Measurements from ENCODE around the gene ECI1.

DNA sequence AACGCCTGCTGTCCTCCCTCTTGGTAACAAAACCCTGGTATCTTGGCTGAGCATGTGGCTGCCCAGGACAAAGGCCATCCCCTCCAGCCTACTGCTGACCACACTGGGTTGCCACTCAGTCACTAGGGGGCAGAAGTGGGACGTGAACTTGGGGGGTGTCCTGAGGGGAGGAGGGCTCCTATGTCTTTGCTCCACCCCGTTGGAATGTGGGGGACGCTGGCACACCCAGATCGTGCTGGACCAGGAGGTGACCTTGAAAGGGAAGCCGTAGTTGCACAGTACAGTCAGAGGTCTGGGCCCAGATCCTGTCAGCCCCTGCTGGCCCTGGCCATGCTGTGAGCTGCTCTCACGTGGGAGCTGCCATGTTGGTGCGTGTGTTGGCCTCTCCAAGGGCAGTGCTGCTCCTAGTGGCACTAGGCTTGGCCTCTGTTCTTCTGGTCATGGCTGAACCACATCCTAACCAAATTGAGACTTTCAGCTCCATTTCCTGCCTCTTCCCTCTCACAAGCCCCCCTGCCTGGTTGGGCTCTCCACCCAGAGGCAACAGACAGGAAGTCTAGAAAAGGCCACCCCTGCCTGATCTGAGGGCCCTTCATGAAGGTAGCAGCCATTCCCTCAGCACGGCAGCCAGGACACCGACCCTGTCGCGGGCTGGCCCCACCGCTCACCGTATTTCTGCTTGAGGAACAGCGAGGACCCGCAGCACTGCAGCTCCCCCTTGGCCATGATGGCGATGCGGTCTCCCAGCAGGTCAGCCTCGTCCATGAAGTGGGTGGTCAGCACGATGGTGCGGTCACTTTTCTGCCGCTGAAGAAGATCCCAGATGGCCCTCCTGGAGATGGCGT is 45.5 kb upstream of the ECI1 start:
- TF ChIP-seq, protein P1, sequence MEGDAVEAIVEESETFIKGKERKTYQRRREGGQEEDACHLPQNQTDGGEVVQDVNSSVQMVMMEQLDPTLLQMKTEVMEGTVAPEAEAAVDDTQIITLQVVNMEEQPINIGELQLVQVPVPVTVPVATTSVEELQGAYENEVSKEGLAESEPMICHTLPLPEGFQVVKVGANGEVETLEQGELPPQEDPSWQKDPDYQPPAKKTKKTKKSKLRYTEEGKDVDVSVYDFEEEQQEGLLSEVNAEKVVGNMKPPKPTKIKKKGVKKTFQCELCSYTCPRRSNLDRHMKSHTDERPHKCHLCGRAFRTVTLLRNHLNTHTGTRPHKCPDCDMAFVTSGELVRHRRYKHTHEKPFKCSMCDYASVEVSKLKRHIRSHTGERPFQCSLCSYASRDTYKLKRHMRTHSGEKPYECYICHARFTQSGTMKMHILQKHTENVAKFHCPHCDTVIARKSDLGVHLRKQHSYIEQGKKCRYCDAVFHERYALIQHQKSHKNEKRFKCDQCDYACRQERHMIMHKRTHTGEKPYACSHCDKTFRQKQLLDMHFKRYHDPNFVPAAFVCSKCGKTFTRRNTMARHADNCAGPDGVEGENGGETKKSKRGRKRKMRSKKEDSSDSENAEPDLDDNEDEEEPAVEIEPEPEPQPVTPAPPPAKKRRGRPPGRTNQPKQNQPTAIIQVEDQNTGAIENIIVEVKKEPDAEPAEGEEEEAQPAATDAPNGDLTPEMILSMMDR (conservative IDR thresholded peaks at IDR 0.05; ENCODE audit: low read length) = peak; percentile 57
- TF ChIP-seq EZH2phosphoT487 (IDR thresholded peaks at IDR 0.05; ENCODE audit: borderline replicate concordance) = no peak
